Activated naive CD8-positive, alpha-beta T cell treated with anti-CD3 and anti-CD28 coated beads, Interleukin-2, amount 10 ng/mL, durations not matched to agents 7 days and 5 days (primary cell): Measurements from ENCODE around the gene SPANXN4. TPM values are rescaled to one million over a fixed set of nuclear protein-coding genes. Genes with fewer than 3 reads are reported as not detected.

Source experiments
- ATAC-seq: fragments of 150-1000 bp; cut with Tn5 transposase; one replicate; pipeline ENCODE4 v1.10.0; 2021; ENCODE audit warnings: low read depth, moderate library complexity
- POLR2A ChIA-PET: fragments of 350-600 bp; sonication (Branson Sonifier 250); formaldehyde crosslinking; loops from one replicate; lab custom pipeline; 2021; ENCODE audit warnings: antibody characterized with exemption; lab: Charles Lee
- DNase-seq: peaks from one replicate; pipeline ENCODE4 v3.0.0; 2021
- H3K27ac Mint-ChIP-seq: one replicate; pipeline ENCODE4 v1.8.0; 2022; ENCODE audit warnings: mild to moderate bottlenecking, mixed read lengths
- H3K27me3 Mint-ChIP-seq: one replicate; pipeline ENCODE4 v1.8.0; 2022; ENCODE audit warnings: mild to moderate bottlenecking, moderate library complexity, mixed read lengths
- H3K36me3 Mint-ChIP-seq: one replicate; pipeline ENCODE4 v1.8.0; 2021; ENCODE audit warnings: mild to moderate bottlenecking, mixed read lengths
- H3K4me1 Mint-ChIP-seq: one replicate; pipeline ENCODE4 v1.8.0; 2021; ENCODE audit warnings: mixed read lengths
- H3K4me3 Mint-ChIP-seq: one replicate; pipeline ENCODE4 v1.8.0; 2022; ENCODE audit warnings: mild to moderate bottlenecking, moderate library complexity, mixed read lengths
- H3K9me3 Mint-ChIP-seq: one replicate; pipeline ENCODE4 v1.8.0; 2021; ENCODE audit warnings: mixed read lengths
- total RNA-seq, 2 experiments: library from RNA; stranded (reverse); gene quantifications; one replicate each; pipeline ENCODE4 v1.2.3, GENCODE V29; 2021

SPANXN4 gene
- total RNA-seq, 2 experiments from 2014 or later = not detected

- Mint-ChIP-seq H3K27me3 (no peaks in the 10 kb centered on the region), H3K9me3 (peaks cover 3% of the 10 kb centered on the region), H3K4me3 (no peak overlapping the region), H3K4me1 (no peaks in the 10 kb centered on the region), H3K27ac (no peak overlapping the region), H3K36me3 (no peaks in the 10 kb centered on the region)
- POLR2A ChIA-PET = no interaction called here
- no peak for ATAC-seq
- DNase-seq = no peak
Measured at GRCh38 chrX:143082537-143082936, 56.8 kb downstream of the SPANXN4 start.
